DOHH2 (cell line): Measurements from ENCODE around the gene TEDDM1.

Experiments
- EZH2phosphoT487 ChIP-seq: fragments of 200-600 bp; sonication (generic); IDR thresholded peaks from 2 replicates; pipeline ENCODE4 v1.6.1; 2017; ENCODE audit warnings: borderline replicate concordance, mild to moderate bottlenecking, antibody characterized with exemption, low read length, moderate library complexity, mixed read lengths
- TF ChIP-seq, protein P1 (sequence below): fragments of 200-600 bp; sonication (generic); IDR thresholded peaks from one replicate; pipeline ENCODE4 v1.5.1; 2014; ENCODE audit warnings: antibody characterized with exemption, mild to moderate bottlenecking, low read depth, low read length; ENCODE audit not compliant: poor library complexity, severe bottlenecking

DNA sequence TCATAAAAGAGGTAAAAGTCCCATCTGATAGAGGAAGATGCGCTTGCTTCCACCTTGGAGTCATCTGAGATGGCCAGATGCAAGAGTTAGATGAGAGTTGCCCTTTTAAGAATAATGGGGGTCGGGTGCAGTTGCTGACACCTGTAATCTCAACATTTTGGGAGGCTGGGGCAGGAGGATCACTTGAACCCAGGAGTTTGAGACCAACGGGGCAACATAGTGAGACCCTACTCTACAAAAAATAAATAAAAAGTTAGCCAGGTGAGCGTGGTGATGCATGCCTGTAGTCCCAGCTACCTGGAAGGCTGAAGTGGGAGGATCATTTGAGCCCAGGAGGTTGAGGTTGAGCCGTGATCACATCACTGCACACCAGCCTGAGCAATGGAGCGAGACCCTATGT is 13.5 kb upstream of the TEDDM1 start:
- TF ChIP-seq, protein P1, sequence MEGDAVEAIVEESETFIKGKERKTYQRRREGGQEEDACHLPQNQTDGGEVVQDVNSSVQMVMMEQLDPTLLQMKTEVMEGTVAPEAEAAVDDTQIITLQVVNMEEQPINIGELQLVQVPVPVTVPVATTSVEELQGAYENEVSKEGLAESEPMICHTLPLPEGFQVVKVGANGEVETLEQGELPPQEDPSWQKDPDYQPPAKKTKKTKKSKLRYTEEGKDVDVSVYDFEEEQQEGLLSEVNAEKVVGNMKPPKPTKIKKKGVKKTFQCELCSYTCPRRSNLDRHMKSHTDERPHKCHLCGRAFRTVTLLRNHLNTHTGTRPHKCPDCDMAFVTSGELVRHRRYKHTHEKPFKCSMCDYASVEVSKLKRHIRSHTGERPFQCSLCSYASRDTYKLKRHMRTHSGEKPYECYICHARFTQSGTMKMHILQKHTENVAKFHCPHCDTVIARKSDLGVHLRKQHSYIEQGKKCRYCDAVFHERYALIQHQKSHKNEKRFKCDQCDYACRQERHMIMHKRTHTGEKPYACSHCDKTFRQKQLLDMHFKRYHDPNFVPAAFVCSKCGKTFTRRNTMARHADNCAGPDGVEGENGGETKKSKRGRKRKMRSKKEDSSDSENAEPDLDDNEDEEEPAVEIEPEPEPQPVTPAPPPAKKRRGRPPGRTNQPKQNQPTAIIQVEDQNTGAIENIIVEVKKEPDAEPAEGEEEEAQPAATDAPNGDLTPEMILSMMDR: no peak
- no peak for TF ChIP-seq EZH2phosphoT487
